ENCODE measurements around the gene PLK5.
"Not testable (repeated sequence)": the region's sequence is repeated elsewhere in the genome, so short reads cannot be mapped to it uniquely, and the experiment has no call there.

PLK5 gene

DNA sequence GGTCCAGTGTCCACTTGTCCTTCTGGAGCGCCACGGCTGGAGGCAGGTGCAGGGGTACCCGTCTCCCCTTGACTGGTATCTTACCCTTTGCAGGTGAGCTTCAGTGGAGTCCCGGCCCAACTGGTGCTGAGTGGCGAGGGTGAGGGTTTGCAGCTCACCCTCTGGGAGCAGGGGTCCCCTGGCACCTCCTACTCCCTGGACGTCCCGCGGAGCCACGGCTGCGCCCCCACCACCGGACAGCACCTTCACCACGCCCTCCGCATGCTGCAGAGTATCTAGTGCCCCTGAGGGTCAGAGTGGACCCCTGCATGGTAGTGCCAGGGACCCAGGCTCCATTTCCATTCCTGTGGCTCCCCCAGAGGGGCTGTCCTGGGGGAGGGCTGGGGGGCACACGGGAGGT, 11.1 kb downstream of the PLK5 start:
- Histone ChIP-seq H3K27me3 (ENCODE audit: control insufficient read depth, insufficient read depth, low read length) (no peaks in the 10 kb centered on the region), H3K4me3 (ENCODE audit: low read depth, low read length) (no peak overlapping the region), H3K36me3 (ENCODE audit: control insufficient read depth, insufficient read depth, low read length) (no peaks in the 10 kb centered on the region), H3K9me3 (ENCODE audit: control insufficient read depth, insufficient read depth, low read length) (no peaks in the 10 kb centered on the region), H3K4me1 (ENCODE audit: control insufficient read depth, insufficient read depth, low read length) (no peaks in the 10 kb centered on the region), H3K9ac (ENCODE audit: low read depth, low read length) (no peak overlapping the region)

DNA sequence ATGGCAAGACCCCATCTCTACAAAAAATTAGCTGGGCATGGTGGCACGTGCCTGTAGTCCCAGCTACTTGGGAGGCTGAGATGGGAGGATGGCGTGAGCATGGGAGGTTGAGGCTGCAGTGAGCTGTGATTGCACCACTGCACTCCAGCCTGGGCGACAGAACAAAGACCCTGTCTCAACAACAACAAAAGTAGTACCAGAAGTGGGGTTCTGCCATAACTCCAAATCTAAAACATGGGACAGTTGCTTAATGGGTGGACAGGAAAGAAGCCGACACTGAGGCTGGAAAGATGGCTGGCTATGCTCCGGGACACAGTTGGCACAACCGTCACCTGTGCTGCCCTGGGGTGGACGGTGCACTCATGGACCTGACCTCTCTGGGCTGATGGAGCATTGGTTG, 11.8 kb downstream of the PLK5 start:
- H3K36me3 ChIP-seq (ENCODE audit: control insufficient read depth, insufficient read depth, low read length); H3K9me3 ChIP-seq (ENCODE audit: control insufficient read depth, insufficient read depth, low read length); H3K27me3 ChIP-seq (ENCODE audit: control insufficient read depth, insufficient read depth, low read length); H3K4me3 ChIP-seq (ENCODE audit: low read depth, low read length); H3K4me1 ChIP-seq (ENCODE audit: control insufficient read depth, insufficient read depth, low read length); H3K9ac ChIP-seq (ENCODE audit: low read depth, low read length): not testable (repeated sequence)

DNA sequence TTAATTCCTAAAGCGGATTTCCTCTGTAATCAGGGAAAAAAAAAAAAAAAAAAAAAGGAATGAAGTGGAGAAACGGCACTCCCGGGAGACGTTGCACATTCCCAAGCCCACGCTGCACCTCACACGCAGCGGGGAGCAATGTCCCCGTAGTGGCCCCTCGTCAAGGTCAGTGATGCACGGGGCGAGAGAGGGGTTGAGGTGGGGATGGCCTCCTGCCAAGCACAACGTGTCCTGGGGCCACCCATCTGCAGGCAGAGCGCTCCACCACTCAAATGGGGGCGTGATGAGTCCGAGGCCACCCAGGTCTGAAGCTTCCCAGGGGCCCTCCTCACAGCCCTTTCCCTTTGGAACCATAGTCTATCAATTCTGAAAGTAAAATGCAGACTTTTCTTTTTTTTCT, 15.1 kb downstream of the PLK5 start:
- H3K36me3 ChIP-seq (ENCODE audit: control insufficient read depth, insufficient read depth, low read length): no peaks in the 10 kb centered on the region
- no peak overlapping the region for H3K9ac ChIP-seq (ENCODE audit: low read depth, low read length)
- H3K27me3 ChIP-seq (ENCODE audit: control insufficient read depth, insufficient read depth, low read length): no peaks in the 10 kb centered on the region
- no peaks in the 10 kb centered on the region for H3K4me1 ChIP-seq (ENCODE audit: control insufficient read depth, insufficient read depth, low read length)
- no peaks in the 10 kb centered on the region for H3K9me3 ChIP-seq (ENCODE audit: control insufficient read depth, insufficient read depth, low read length)
- no peak overlapping the region for H3K4me3 ChIP-seq (ENCODE audit: low read depth, low read length)

- H3K4me1 ChIP-seq (ENCODE audit: control insufficient read depth, insufficient read depth, low read length); H3K9me3 ChIP-seq (ENCODE audit: control insufficient read depth, insufficient read depth, low read length); H3K36me3 ChIP-seq (ENCODE audit: control insufficient read depth, insufficient read depth, low read length); H3K9ac ChIP-seq (ENCODE audit: low read depth, low read length); H3K27me3 ChIP-seq (ENCODE audit: control insufficient read depth, insufficient read depth, low read length); H3K4me3 ChIP-seq (ENCODE audit: low read depth, low read length): not testable (repeated sequence)
Observed at GRCh38 chr19:1539749-1540148, 15.9 kb downstream of the PLK5 start.

- H3K9ac ChIP-seq (ENCODE audit: low read depth, low read length): no peak overlapping the region
- no peak overlapping the region for H3K4me3 ChIP-seq (ENCODE audit: low read depth, low read length)
- H3K36me3 ChIP-seq (ENCODE audit: control insufficient read depth, insufficient read depth, low read length): no peaks in the 10 kb centered on the region
- H3K27me3 ChIP-seq (ENCODE audit: control insufficient read depth, insufficient read depth, low read length): no peaks in the 10 kb centered on the region
- H3K9me3 ChIP-seq (ENCODE audit: control insufficient read depth, insufficient read depth, low read length): no peaks in the 10 kb centered on the region
- H3K4me1 ChIP-seq (ENCODE audit: control insufficient read depth, insufficient read depth, low read length): no peaks in the 10 kb centered on the region
Observed at GRCh38 chr19:1540365-1540925, 16.6 kb downstream of the PLK5 start.

DNA sequence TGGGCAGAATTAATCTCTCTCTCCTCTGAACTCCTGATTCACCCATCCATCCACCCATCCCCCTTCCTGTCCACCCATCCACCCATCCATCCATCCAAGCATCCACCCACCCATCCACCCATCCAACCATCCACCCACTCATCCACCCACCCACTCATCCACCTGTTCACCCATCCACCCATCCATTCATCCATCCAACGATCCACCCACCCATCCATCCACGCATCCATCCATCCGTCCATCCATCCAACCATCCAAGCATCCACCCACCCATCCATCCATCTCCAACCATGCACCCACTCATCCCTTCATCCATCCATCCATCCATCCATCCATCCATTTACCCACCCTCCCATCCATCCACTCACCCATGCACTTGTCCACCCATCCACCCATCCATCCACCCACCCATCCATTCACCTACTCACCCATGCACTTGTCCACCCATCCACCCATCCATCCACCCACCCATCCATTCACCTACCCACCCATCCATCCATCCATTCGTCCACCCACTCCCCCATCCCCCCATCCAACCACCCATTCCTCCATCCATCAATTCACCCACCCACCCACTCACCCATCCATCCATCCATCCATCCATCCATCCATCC, 25.6 kb downstream of the PLK5 start:
- H3K9me3 ChIP-seq (ENCODE audit: control insufficient read depth, insufficient read depth, low read length): no peaks in the 10 kb centered on the region
- H3K27me3 ChIP-seq (ENCODE audit: control insufficient read depth, insufficient read depth, low read length): no peaks in the 10 kb centered on the region
- no peaks in the 10 kb centered on the region for H3K36me3 ChIP-seq (ENCODE audit: control insufficient read depth, insufficient read depth, low read length)
- no peak overlapping the region for H3K9ac ChIP-seq (ENCODE audit: low read depth, low read length)
- H3K4me3 ChIP-seq (ENCODE audit: low read depth, low read length): no peak overlapping the region
- H3K4me1 ChIP-seq (ENCODE audit: control insufficient read depth, insufficient read depth, low read length): no peaks in the 10 kb centered on the region

- no peaks in the 10 kb centered on the region for H3K4me1 ChIP-seq (ENCODE audit: control insufficient read depth, insufficient read depth, low read length)
- no peak overlapping the region for H3K4me3 ChIP-seq (ENCODE audit: low read depth, low read length)
- H3K27me3 ChIP-seq (ENCODE audit: control insufficient read depth, insufficient read depth, low read length): no peaks in the 10 kb centered on the region
- no peak overlapping the region for H3K9ac ChIP-seq (ENCODE audit: low read depth, low read length)
- peaks cover 5% of the 10 kb centered on the region for H3K36me3 ChIP-seq (ENCODE audit: control insufficient read depth, insufficient read depth, low read length)
- no peaks in the 10 kb centered on the region for H3K9me3 ChIP-seq (ENCODE audit: control insufficient read depth, insufficient read depth, low read length)
Observed at GRCh38 chr19:1551068-1552040, 27.5 kb downstream of the PLK5 start.

- no peak overlapping the region for H3K9ac ChIP-seq (ENCODE audit: low read depth, low read length)
- no peaks in the 10 kb centered on the region for H3K27me3 ChIP-seq (ENCODE audit: control insufficient read depth, insufficient read depth, low read length)
- no peaks in the 10 kb centered on the region for H3K9me3 ChIP-seq (ENCODE audit: control insufficient read depth, insufficient read depth, low read length)
- H3K36me3 ChIP-seq (ENCODE audit: control insufficient read depth, insufficient read depth, low read length): peaks cover 11% of the 10 kb centered on the region
- H3K4me3 ChIP-seq (ENCODE audit: low read depth, low read length): no peak overlapping the region
- H3K4me1 ChIP-seq (ENCODE audit: control insufficient read depth, insufficient read depth, low read length): no peaks in the 10 kb centered on the region
Observed at GRCh38 chr19:1553415-1553814, 29.5 kb downstream of the PLK5 start.

DNA sequence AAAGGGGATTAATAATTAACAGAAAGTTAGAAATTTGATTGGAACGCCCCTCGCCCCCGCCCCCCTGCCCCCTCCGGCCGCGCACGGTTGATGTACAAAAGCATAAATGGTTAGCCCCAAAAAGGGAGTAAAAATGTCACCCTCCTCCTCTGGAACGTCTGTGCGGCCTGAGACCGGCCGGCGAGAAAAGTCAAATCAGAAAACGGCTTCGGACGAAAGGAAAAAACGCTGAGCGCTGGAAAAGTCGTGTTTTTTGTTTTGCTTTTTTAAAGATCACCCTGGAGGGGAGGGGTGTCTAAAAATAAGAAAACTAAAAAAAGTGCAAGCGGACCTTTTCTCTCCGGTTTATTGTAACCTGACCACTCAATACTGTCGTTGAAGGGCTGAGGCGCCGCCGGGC, 31.1 kb downstream of the PLK5 start:
- Histone ChIP-seq H3K4me1 (ENCODE audit: control insufficient read depth, insufficient read depth, low read length) (no peaks in the 10 kb centered on the region), H3K9ac (ENCODE audit: low read depth, low read length) (no peak overlapping the region), H3K27me3 (ENCODE audit: control insufficient read depth, insufficient read depth, low read length) (no peaks in the 10 kb centered on the region), H3K9me3 (ENCODE audit: control insufficient read depth, insufficient read depth, low read length) (no peaks in the 10 kb centered on the region), H3K4me3 (ENCODE audit: low read depth, low read length) (no peak overlapping the region), H3K36me3 (ENCODE audit: control insufficient read depth, insufficient read depth, low read length) (peaks cover 11% of the 10 kb centered on the region)

DNA sequence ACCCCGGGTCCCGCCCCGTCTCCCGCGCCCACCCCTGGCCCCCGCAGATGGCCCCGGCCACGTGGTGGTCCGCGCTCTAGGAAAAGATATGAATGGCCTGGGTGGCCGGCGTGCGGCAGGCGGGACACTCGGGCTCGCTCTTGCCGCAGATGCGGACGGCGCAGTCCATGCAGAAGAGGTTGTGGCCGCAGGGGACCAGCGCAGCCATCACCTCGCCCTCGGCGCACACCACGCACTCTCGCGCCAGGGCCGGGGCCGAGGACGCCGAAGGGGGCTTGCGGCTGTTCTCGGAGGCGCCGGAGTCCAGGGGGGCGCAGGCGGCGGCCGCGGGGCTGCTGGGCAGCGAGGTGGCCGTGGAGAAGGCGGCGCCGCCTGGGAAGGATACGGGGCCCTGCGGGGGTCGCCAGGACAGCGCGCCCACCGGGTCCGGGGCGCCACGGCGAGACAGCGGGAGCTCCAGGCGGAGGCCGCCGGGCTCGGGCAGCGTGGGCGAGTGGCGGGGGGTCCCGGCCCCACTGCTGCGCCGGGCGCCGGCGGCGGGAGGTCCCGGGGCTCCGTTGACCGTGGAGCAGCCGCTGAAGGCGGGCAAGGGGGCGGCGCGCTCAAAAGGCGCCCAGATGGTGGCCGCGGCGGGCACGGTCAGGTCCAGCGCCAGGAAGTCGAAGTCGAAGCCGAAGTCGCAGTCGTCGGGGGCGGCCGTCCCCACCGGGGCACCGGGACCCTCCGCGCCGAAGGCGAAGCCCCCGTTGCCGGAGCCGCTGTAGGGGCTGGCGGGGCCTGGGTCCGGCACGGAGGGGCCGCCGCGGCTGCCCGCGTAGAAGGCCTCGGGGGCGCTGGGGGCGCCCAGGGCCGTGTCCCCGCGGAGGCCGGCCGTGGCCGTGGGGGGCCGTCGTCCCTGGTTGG, 31.9 kb downstream of the PLK5 start:
- H3K9me3 ChIP-seq (ENCODE audit: control insufficient read depth, insufficient read depth, low read length): no peaks in the 10 kb centered on the region
- no peaks in the 10 kb centered on the region for H3K27me3 ChIP-seq (ENCODE audit: control insufficient read depth, insufficient read depth, low read length)
- H3K9ac ChIP-seq (ENCODE audit: low read depth, low read length): no peak overlapping the region
- no peak overlapping the region for H3K4me3 ChIP-seq (ENCODE audit: low read depth, low read length)
- H3K36me3 ChIP-seq (ENCODE audit: control insufficient read depth, insufficient read depth, low read length): peaks cover 11% of the 10 kb centered on the region
- no peaks in the 10 kb centered on the region for H3K4me1 ChIP-seq (ENCODE audit: control insufficient read depth, insufficient read depth, low read length)

DNA sequence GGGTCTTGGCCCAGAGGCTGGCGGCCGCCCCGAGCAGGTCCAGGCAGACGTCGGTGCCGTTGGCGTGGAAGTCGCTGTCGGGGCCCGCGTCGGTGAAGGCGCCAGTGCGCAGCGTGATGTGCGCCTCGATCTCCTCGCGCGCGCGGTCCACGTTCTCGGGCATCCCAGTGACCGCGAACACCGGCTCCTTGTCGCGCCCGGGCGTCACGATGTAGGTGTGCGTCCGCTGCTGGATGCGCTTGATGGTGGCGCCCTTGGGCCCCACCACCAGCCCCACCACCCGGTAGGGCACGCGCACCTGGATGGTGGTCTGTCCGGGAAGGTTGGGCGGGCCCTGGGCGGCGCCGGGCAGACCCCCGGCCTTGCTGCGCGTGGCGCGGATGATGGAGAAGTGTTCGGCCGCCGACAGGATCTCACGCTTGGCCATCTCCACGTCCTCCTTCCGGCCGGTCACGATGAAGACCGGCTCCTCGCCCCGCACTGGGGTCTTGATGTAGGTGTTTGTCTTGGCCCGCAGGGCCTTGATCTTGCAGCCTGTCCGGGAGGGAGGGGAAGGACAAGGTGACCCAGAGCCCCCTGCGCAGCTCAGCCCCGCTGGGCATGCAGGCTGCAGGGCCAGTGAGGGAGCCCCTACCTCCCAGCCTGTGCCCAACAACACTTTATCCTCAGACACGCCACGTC, 32.7 kb downstream of the PLK5 start:
- Histone ChIP-seq H3K4me3 (ENCODE audit: low read depth, low read length) (no peak overlapping the region), H3K4me1 (ENCODE audit: control insufficient read depth, insufficient read depth, low read length) (no peaks in the 10 kb centered on the region), H3K9ac (ENCODE audit: low read depth, low read length) (no peak overlapping the region), H3K36me3 (ENCODE audit: control insufficient read depth, insufficient read depth, low read length) (peaks cover 11% of the 10 kb centered on the region), H3K27me3 (ENCODE audit: control insufficient read depth, insufficient read depth, low read length) (no peaks in the 10 kb centered on the region), H3K9me3 (ENCODE audit: control insufficient read depth, insufficient read depth, low read length) (no peaks in the 10 kb centered on the region)
